GM18520 (cell line): ENCODE measurements around the gene SERPIND1.
"Not testable (repeated sequence)": the region's sequence is repeated elsewhere in the genome, so short reads cannot be mapped to it uniquely, and the experiment has no call there.

Experiments used
- ATAC-seq: cut with Tn5 transposase; IDR thresholded peaks from one replicate; pipeline ENCODE4 v1.9.1; 2021; ENCODE audit not compliant: unreplicated experiment

The SERPIND1 gene, protein sequence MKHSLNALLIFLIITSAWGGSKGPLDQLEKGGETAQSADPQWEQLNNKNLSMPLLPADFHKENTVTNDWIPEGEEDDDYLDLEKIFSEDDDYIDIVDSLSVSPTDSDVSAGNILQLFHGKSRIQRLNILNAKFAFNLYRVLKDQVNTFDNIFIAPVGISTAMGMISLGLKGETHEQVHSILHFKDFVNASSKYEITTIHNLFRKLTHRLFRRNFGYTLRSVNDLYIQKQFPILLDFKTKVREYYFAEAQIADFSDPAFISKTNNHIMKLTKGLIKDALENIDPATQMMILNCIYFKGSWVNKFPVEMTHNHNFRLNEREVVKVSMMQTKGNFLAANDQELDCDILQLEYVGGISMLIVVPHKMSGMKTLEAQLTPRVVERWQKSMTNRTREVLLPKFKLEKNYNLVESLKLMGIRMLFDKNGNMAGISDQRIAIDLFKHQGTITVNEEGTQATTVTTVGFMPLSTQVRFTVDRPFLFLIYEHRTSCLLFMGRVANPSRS

DNA sequence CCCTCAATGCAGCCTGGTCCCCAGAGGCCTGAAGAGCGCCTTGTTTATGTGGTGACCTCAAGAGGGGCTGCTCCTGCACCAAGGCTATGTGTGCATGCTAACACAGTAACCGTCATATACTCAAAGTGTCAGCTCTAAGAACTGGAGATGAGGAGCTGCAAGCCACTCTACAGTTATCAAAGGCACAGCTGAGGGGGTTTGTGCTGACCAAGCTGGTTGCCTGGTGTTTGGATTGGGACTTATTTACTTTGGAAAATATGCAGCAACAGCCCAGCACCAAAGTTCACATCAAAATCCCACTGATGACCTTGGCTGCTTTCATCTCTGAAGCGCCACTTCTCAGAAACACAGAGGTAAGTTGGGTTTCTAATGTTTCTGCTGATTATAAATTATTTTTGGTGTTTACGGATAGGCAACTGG is at the start of gene SERPIND1:
TSS of gene SERPIND1 (plus strand) at position 321 of the 420 bp plus-strand sequence. CDS start 5,200 bp downstream, outside the sequence.
- no peak for ATAC-seq

GRCh38 chr22:20724676-20725454 is 49.0 kb upstream of the SERPIND1 start:
- ATAC-seq: no peak

GRCh38 chr22:20725987-20726558 is 47.8 kb upstream of the SERPIND1 start:
- no peak for ATAC-seq

DNA sequence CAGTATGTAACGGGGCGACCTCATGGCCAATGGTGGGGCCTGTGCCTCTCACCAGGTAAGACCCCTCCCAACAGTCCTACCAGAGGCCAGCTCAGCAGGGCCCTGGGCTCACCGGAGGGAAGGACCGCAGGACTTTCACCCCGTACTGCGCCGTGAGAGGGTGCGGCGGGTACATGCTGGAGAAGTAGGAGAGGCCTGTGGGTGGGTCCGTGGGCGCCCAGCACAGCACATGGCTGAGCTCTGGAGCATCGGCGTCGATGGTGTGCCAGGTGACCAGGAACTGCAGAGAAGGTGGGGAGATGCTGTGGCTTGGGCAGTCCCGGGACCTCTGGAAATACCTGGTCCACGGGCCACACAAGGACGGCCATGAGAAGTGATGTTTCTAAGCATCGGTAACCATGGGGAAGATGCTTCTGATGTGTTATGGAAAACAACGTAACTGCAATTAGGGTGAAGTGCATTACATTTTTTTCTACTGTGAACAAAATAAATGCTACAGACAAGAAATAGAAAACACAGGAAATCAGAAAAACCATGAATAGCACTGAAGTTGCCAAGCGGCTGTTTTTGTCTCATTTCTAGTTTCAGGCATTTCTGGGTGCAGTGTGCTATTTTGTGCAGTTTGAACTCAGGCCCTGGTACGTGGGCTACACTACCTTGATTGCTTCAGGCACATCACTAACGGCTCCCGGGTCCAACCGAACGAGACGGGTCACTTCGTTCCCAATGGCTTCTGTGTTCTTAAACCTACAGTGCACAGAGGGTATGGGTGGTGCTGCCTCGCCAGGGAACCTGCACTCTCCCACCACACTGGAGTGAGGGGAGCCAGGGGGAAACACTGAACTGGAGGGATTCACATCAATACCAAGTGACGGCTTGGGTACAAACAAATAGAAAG is 46.5 kb upstream of the SERPIND1 start:
- ATAC-seq: no peak

- no peak for ATAC-seq
Measured at GRCh38 chr22:20728523-20729190, 45.3 kb upstream of the SERPIND1 start.

- no peak for ATAC-seq
Measured at GRCh38 chr22:20729194-20729593, 44.7 kb upstream of the SERPIND1 start.

- not testable (repeated sequence) for ATAC-seq
Measured at GRCh38 chr22:20732431-20732830, 41.5 kb upstream of the SERPIND1 start.

DNA sequence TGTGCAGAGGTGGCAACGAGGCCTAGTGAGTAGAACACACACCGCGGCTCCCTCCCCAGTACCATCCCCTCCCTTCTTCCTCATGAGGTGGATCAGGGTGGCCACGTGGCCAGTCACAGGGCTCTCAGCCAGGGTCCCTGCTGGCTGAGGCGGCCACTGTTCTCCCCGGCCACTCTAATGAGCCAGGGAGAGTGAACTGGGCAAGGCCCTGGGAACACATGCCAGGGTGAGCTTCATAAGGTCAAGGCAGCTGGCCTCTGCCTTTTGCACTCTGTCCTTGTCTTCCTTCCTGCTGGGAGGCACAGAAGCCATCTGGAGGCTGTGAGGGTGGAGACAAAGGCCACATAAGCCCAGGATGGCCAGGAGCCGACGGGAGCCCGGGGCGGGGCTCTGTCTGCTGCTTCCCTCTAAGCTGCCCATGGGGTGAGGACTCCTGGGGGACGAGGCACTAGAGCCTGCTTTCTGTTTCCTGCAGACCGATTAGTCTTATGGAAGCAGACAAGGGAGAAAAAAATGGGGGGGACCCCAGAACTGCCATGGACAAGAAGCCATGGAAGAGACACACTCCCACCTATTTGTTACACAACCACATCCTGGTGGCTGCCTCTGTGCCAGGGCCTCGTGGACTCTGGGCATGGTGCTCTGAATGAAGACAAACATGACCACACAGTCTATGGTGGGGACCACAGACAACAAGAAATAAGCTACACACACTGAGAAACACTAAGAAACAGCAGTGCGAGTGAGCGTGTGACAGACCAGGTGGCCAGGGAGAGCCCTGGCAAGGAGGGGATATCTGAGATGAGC is 38.4 kb upstream of the SERPIND1 start:
- not testable (repeated sequence) for ATAC-seq

DNA sequence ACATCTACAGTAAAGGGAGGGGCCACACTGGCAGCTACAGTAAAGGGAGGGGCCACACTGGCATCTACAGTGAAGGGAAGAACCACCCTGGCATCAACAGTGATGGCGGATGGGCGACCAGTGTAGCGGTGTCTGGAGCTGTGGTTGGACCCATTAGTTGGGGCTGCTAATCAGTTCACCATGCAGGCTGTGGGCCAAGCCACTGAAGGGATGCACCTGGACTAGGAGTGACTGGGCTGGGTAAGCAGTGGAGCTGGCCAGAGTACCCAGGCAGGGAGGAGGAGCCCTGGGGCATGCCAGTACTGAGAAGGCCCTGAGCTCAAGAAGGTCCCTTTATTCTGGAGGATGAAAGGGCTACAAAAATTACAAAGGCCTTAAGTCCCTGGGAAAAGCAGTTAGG is 37.0 kb upstream of the SERPIND1 start:
- not testable (repeated sequence) for ATAC-seq

- ATAC-seq: no peak
Measured at GRCh38 chr22:20738394-20739089, 35.4 kb upstream of the SERPIND1 start.

GRCh38 chr22:20740222-20740951 is 33.5 kb upstream of the SERPIND1 start:
- no peak for ATAC-seq

- ATAC-seq: no peak
Measured at GRCh38 chr22:20741008-20741633, 32.8 kb upstream of the SERPIND1 start.

DNA sequence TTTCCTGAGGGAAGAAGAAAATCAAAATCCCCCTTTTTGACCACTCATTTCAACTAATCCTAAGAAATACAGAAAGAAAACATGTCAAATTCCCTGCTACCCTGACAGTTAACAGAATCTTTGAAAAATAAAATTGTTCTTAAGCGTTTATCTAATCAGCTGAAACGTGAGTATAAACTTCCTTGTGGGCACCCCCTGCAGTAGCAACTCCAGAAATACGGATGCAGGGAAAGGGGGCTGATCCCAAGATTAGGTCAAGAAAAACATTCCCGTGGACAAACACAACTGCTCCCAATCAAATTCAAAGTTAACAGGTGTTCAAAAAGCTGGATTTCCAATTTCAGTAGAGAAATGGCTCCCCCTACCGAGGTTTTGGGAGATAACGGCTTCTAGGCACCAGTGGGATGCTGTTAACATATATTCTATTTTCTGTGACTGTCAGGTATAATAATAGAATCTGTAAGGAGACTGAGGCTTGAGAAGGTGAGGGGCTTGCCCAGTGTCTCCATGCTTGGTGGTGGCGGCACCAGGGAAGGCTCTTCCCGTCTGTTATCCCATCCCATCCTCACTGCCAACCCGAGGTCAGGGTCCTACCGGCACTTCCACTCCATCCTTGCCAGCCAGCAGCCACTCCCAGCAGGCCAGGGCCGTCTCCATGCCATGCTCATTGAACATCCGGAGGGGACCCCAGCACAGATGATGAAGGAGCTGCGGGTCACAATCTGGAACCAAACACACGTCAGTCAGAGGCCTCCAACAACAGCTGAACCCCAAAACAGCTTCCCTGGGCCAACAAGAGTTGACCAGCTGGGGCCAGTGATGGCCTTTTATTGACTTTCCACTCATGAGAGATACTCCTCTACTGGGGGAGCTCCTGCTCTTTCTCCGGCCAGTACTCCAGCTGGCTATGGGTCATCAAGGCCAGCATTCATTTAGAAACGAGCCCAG is 32.0 kb upstream of the SERPIND1 start:
- ATAC-seq: no peak

DNA sequence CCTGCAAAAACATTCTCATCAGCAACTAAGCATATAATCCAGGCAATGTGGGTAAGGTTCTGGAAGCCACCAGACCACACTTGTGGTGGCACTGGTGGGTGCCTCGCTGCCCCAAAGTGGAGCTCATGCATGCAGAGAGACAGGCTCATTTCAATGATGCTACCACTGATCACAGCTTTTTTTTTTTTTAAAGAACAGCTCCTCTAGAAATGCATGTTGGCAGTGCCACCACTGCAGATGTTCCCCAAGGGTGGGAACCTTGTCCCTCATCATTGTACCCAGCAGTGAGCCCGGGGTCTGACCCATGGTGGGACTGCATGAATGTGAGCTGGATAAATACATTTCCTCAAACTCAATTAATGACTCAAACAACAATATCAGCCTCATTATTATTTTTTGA is 31.1 kb upstream of the SERPIND1 start:
- no peak for ATAC-seq

DNA sequence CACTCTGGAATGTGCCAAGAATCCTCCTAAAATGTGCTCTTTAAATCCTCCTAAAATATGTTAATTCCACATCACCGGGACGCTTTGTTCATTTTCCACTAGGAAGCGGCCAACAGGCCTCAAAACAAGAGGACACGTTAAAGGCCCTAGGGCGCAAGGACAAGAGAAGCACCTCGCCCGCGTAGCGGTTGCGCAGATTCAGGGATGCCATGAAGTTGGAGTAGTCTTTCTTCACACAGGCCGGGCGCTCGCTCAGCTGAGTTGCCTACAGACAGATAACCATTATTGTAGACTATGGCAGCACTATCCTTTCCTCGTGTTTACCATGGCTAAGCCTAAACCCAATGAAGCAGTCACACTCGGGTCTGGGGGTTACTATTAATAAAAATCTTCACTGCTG is 29.5 kb upstream of the SERPIND1 start:
- ATAC-seq: no peak

DNA sequence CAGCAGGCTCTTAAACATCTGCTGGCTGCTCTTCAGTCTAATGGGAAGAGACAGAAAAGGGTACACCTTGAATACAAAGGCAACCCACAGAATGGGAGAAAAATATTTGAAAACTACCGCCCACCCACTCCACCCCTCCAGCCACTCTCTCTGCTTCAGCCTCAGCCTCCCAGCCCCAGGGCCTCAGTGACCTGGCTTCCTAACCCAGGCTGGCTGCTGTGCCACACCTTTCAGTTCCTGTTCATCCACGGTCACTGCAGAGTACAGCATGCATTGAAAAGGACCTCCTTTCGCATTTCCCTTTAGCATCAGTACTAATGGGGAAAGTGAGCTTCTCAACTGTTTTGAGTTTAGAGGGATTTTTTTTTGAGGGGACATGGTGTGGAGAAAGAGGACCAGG is 28.8 kb upstream of the SERPIND1 start:
- ATAC-seq: no peak
